Activated effector memory CD4-positive, alpha-beta T cell treated with anti-CD3 and anti-CD28 coated beads, Interleukin-2, amount 50 U/mL, for 16 hours (primary cell): ENCODE data around the gene UFD1.

Experiments used
- DNase-seq: peaks from one replicate; pipeline ENCODE4 v3.0.0-alpha.2; 2020

Gene UFD1

GRCh38 chr22:19515654-19516377 lies 36.8 kb upstream of the UFD1 start:
- peak; percentile 47 for DNase-seq

- DNase-seq, result peak; percentile 56
These were observed 36.0 kb upstream of the UFD1 start for GRCh38 chr22:19514831-19515565.

- DNase-seq, result no peak
These were observed 34.8 kb upstream of the UFD1 start for GRCh38 chr22:19513823-19514222.

- DNase-seq, result peak; percentile 8
These were observed 31.9 kb upstream of the UFD1 start for GRCh38 chr22:19510919-19511341.

- peak; percentile 9 for DNase-seq
These were observed 30.9 kb upstream of the UFD1 start for GRCh38 chr22:19509923-19510322.

- DNase-seq, result no peak
These were observed 30.2 kb upstream of the UFD1 start for GRCh38 chr22:19509191-19509590.

- DNase-seq, result peak; percentile 45
These were observed 29.2 kb upstream of the UFD1 start for GRCh38 chr22:19508024-19508776.

GRCh38 chr22:19507534-19507861 lies 28.5 kb upstream of the UFD1 start:
- DNase-seq, result no peak

GRCh38 chr22:19506212-19506611 lies 27.2 kb upstream of the UFD1 start:
- peak; percentile 47 for DNase-seq

- DNase-seq, result peak; percentile 44
These were observed 26.7 kb upstream of the UFD1 start for GRCh38 chr22:19505735-19506126.

GRCh38 chr22:19504900-19505734 lies 26.1 kb upstream of the UFD1 start:
- DNase-seq, result peak; percentile 41

GRCh38 chr22:19503869-19504268 lies 24.9 kb upstream of the UFD1 start:
- DNase-seq, result peak; percentile 49

GRCh38 chr22:19503367-19503766 lies 24.4 kb upstream of the UFD1 start:
- peak; percentile 12 for DNase-seq

- DNase-seq, result no peak
These were observed 23.0 kb upstream of the UFD1 start for GRCh38 chr22:19501897-19502447.

GRCh38 chr22:19499880-19500242 lies 20.9 kb upstream of the UFD1 start:
- DNase-seq, result no peak

- no peak for DNase-seq
These were observed 20.4 kb upstream of the UFD1 start for GRCh38 chr22:19499236-19499879.

- DNase-seq, result no peak
These were observed 19.8 kb upstream of the UFD1 start for GRCh38 chr22:19498866-19499190.

- DNase-seq, result no peak
These were observed 19.3 kb upstream of the UFD1 start for GRCh38 chr22:19498154-19498865.

- no peak for DNase-seq
These were observed 18.3 kb upstream of the UFD1 start for GRCh38 chr22:19497245-19497644.

GRCh38 chr22:19496324-19496630 lies 17.3 kb upstream of the UFD1 start:
- DNase-seq, result no peak

GRCh38 chr22:19495562-19496323 lies 16.8 kb upstream of the UFD1 start:
- DNase-seq, result peak; percentile 27
